HCT116 (cell line): ENCODE data around the gene CACNG1. TPM values are rescaled to one million over a fixed set of nuclear protein-coding genes. Genes with fewer than 3 reads are reported as not detected.

ENCODE experiments used
- ATAC-seq: fragments of 200-7000 bp; cut with Tn5 transposase; 2 replicates; pipeline ENCODE4 v1.9.1; 2020; ENCODE audit warnings: mild to moderate bottlenecking, moderate library complexity
- BruUV-seq: library from RNA; stranded (reverse); fragments of 400-500 nt; replicated peaks from 2 replicates; lab custom pipeline; 2021; lab: Mats Ljungman, UMichigan
- CTCF ChIA-PET: fragments of 300-600 bp; sonication (Branson Sonifier 250); formaldehyde crosslinking; loops from one replicate; lab custom pipeline; 2021; ENCODE audit warnings: antibody characterized with exemption; lab: Charles Lee
- POLR2A ChIA-PET: fragments of 300-600, 350-600 bp; sonication (Branson Sonifier 250); formaldehyde crosslinking; loops from one replicate; lab custom pipeline; 2021; ENCODE audit warnings: antibody characterized with exemption; lab: Charles Lee
- RAD21 ChIA-PET, 2 experiments: fragments of 300-600 bp; sonication (Branson Sonifier 250); formaldehyde crosslinking; loops; one replicate each; lab custom pipeline; 2023; ENCODE audit warnings: low total read pairs in 2 of 2; ENCODE audit not compliant: uncharacterized antibody in 2 of 2, unreplicated experiment in 2 of 2, low non-redundant PET in 1 of 2; lab: Charles Lee
- DNase-seq: peaks from one replicate; pipeline ENCODE4 v3.0.0-alpha.2; 2010; ENCODE audit warnings: low read depth, low spot score
- H2AFZ ChIP-seq: fragments of 200-600 bp; shearing (Covaris generic), sonication (generic); 2 replicates; pipeline ENCODE4 v1.6.1; 2017; ENCODE audit warnings: low read depth, mixed run types, mixed read lengths, antibody characterized with exemption, low read length; ENCODE audit not compliant: poor library complexity, severe bottlenecking
- H3K27ac ChIP-seq: 2 replicates; pipeline ENCODE4 v1.5.1; 2012; ENCODE audit warnings: low read depth, low read length
- H3K27me3 ChIP-seq: fragments of 200-600 bp; sonication (generic); 2 replicates; pipeline ENCODE4 v1.6.1; 2016; ENCODE audit warnings: mixed run types, low read length, mixed read lengths; ENCODE audit not compliant: insufficient read depth
- H3K36me3 ChIP-seq, 2 experiments: fragments of 200-500 bp in 1 of 2; fragments of 200-600 bp in 1 of 2; sonication (Bioruptor generic) in 1 of 2; sonication (generic) in 1 of 2; 2 replicates each; pipeline versions ENCODE4 v1.5.1 to v1.6.1; 2014 to 2016; ENCODE audit warnings: low read length in 2 of 2, inconsistent platforms in 1 of 2, mixed read lengths in 1 of 2, mixed run types in 1 of 2; ENCODE audit not compliant: insufficient read depth in 2 of 2, control insufficient read depth in 1 of 2
- H3K4me1 ChIP-seq, 2 experiments: fragments of 200-600 bp in 1 of 2; sonication (generic) in 1 of 2; 2 replicates each; pipeline versions ENCODE4 v1.5.1 to v1.6.1; 2012 to 2017; ENCODE audit warnings: low read length in 2 of 2, inconsistent platforms in 1 of 2, mild to moderate bottlenecking in 1 of 2, mixed read lengths in 1 of 2, mixed run types in 1 of 2, moderate library complexity in 1 of 2; ENCODE audit not compliant: insufficient read depth in 2 of 2, control insufficient read depth in 1 of 2
- H3K4me2 ChIP-seq: fragments of 200-600 bp; sonication (generic); 2 replicates; pipeline ENCODE4 v1.6.1; 2017; ENCODE audit warnings: mixed run types, low read length, mixed read lengths
- H3K4me3 ChIP-seq, 2 experiments: fragments of 200-600 bp in 1 of 2; sonication (generic) in 1 of 2; replicated peaks in 1 of 2; 2 replicates each; pipeline ENCODE4 v1.5.1; 2011 to 2016; ENCODE audit warnings: low read length in 2 of 2, control low read depth in 1 of 2, low read depth in 1 of 2, mild to moderate bottlenecking in 1 of 2, mixed read lengths in 1 of 2, mixed run types in 1 of 2
- H3K79me2 ChIP-seq: fragments of 200-600 bp; sonication (generic); 2 replicates; pipeline ENCODE4 v1.6.1; 2017; ENCODE audit warnings: mild to moderate bottlenecking, mixed run types, low read length, moderate library complexity, mixed read lengths; ENCODE audit not compliant: insufficient read depth
- H3K9ac ChIP-seq: fragments of 200-600 bp; sonication (generic); 2 replicates; pipeline ENCODE4 v1.6.1; 2016; ENCODE audit warnings: low read length, mixed read lengths
- H3K9me2 ChIP-seq: fragments of 200-600 bp; sonication (generic), shearing (Covaris generic); 2 replicates; pipeline ENCODE4 v1.6.1; 2017; ENCODE audit warnings: mixed run types, mild to moderate bottlenecking, moderate library complexity; ENCODE audit not compliant: insufficient read depth
- H3K9me3 ChIP-seq, 2 experiments: fragments of 200-500 bp in 1 of 2; fragments of 200-600 bp in 1 of 2; sonication (Bioruptor generic) in 1 of 2; sonication (generic) in 1 of 2; 2 replicates each; pipeline ENCODE4 v1.6.1; 2014 to 2017; ENCODE audit warnings: low read length in 2 of 2, mixed read lengths in 2 of 2, inconsistent platforms in 1 of 2, low read depth in 1 of 2, mild to moderate bottlenecking in 1 of 2, mixed run types in 1 of 2, moderate library complexity in 1 of 2; ENCODE audit not compliant: control insufficient read depth in 1 of 2, insufficient read depth in 1 of 2
- H4K20me1 ChIP-seq: fragments of 200-600 bp; sonication (generic), shearing (Covaris generic); 2 replicates; pipeline ENCODE4 v1.6.1; 2017; ENCODE audit warnings: mixed run types, mild to moderate bottlenecking, moderate library complexity; ENCODE audit not compliant: insufficient read depth
- CBX3 ChIP-seq: IDR thresholded peaks from 2 replicates; pipeline ENCODE4 v1.6.1; 2012; ENCODE audit warnings: low read depth
- CEBPB ChIP-seq: IDR thresholded peaks from 2 replicates; pipeline ENCODE4 v1.6.1; 2012; ENCODE audit warnings: low read depth
- EGR1 ChIP-seq: IDR thresholded peaks from 2 replicates; pipeline ENCODE4 v1.6.1; 2012; ENCODE audit warnings: low read depth
- EZH2phosphoT487 ChIP-seq: fragments of 200-600 bp; IDR thresholded peaks from 2 replicates; pipeline ENCODE4 v1.6.1; 2018; ENCODE audit warnings: antibody characterized with exemption, borderline replicate concordance
- FOSL1 ChIP-seq: IDR thresholded peaks from 2 replicates; pipeline ENCODE4 v1.6.1; 2012; ENCODE audit warnings: low read depth
- POLR2A ChIP-seq: IDR thresholded peaks from 2 replicates; pipeline ENCODE4 v1.7.0; 2011; ENCODE audit warnings: borderline replicate concordance; ENCODE audit not compliant: insufficient read depth, insufficient read length; ENCODE audit errors: extremely low read depth
- RAD21 ChIP-seq: IDR thresholded peaks from 2 replicates; pipeline ENCODE4 v1.6.1; 2012; ENCODE audit warnings: low read depth, mild to moderate bottlenecking
- SP1 ChIP-seq: IDR thresholded peaks from 2 replicates; pipeline ENCODE4 v1.6.1; 2012; ENCODE audit warnings: low read depth
- SRF ChIP-seq: IDR thresholded peaks from 2 replicates; pipeline ENCODE4 v1.6.1; 2012; ENCODE audit warnings: low read depth
- TCF7L2 ChIP-seq: IDR thresholded peaks from 2 replicates; pipeline ENCODE4 v1.7.0; 2011; ENCODE audit warnings: borderline replicate concordance, inconsistent platforms; ENCODE audit not compliant: insufficient read depth, insufficient read length; ENCODE audit errors: extremely low read depth
- ZFX ChIP-seq: fragments of 450-650 bp; IDR thresholded peaks from 2 replicates; pipeline ENCODE4 v1.6.1; 2017
- ZNF274 ChIP-seq: fragments of 200-500 bp; sonication (Bioruptor generic); IDR thresholded peaks from 2 replicates; pipeline ENCODE4 v1.6.1; 2014; ENCODE audit warnings: mild to moderate bottlenecking, low read depth, low read length, inconsistent platforms
- intact Hi-C: fragments of 100-400 bp; cut with micrococcal nuclease; formaldehyde crosslinking; loops from 2 replicates; pipeline ENCODE4 v1.10.0; 2022
- total RNA-seq: library from RNA; stranded (reverse); gene quantifications from one replicate; pipeline ENCODE4 v1.2.1, GENCODE V29; 2021; ENCODE audit not compliant: unreplicated experiment
- TF ChIP-seq, protein P1 (sequence below): IDR thresholded peaks from 2 replicates; pipeline ENCODE4 v1.6.1; 2012
- TF ChIP-seq, protein P2 (sequence below): IDR thresholded peaks from 2 replicates; pipeline ENCODE4 v1.6.1; 2012; ENCODE audit warnings: low read depth
- TF ChIP-seq, protein P3 (sequence below): IDR thresholded peaks from 2 replicates; pipeline ENCODE4 v1.6.1; 2012

The CACNG1 gene
- total RNA-seq, 1 experiment from 2014 or later, result not detected

DNA sequence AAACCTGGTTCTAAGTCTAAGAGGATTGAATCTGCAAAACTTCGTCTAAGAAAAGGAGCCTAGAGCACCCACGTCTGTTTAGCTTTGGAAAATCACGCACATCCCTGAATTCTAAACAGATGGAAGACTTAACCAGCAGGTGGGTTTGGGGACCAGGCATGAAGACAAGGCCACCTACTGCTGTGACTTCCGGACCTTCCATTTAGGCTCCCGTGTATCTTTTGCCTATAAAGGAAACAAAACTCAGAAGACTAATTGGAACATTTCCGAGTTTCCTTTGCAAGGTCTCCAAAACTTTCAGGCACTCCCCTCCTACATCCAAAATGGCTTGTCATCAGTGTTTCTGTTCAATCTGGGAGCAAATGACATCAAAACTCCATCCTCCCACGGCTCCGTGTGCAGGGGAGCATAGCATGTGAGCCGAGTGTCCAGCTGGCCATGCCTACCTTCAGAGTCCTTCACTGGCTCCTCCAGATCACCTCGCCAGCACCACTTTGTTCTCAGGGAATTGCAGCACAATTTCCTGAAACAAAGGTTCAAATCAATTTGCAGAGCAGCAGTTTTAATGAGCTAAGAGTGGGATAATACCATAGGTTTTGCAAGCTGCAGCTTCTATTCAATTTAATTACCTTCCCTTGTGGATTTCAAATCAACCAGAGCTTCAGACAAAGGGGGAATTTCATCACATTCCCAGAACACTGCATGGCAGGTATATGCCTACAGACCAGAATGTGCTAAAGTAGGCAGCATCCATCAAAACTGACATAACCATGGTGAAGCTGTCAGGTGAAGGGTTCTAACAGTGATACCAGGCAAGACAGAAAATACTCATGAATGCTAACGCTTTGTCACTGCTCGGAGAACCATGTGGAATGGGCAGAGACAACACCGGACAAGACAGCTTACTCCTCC is 23.5 kb downstream of the CACNG1 start:
- no peaks in the 10 kb centered on the region for H4K20me1 ChIP-seq
- no peak overlapping the region for H3K4me2 ChIP-seq
- DNase-seq, result no peak
- CTCF ChIA-PET, result interaction anchor here (0.6 kb wide), 1 partner anchor 33 kb away, joined by 3 read pairs; no protein-coding TSS in a partner anchor
- no peak for ATAC-seq
- POLR2A ChIA-PET, result no interaction called here
- intact Hi-C loops, result no loop called here
- H3K79me2 ChIP-seq, result no peaks in the 10 kb centered on the region
- BruUV-seq, result no TSS peak
- no peak overlapping the region for H3K27ac ChIP-seq
- no peaks in the 10 kb centered on the region for H3K27me3 ChIP-seq
- H2AFZ ChIP-seq, result no peak overlapping the region
- H3K9me2 ChIP-seq, result no peaks in the 10 kb centered on the region
- RAD21 ChIA-PET, result interaction anchor here in 1 of 2 experiments (0.6 kb wide), 1 partner anchor 141 kb away, joined by 3 read pairs; no protein-coding TSS in a partner anchor
- no peaks in the 10 kb centered on the region for H3K9me3 ChIP-seq
- no peaks in the 10 kb centered on the region for H3K4me1 ChIP-seq
- TF ChIP-seq EGR1, result no peak
- TF ChIP-seq, protein P1, sequence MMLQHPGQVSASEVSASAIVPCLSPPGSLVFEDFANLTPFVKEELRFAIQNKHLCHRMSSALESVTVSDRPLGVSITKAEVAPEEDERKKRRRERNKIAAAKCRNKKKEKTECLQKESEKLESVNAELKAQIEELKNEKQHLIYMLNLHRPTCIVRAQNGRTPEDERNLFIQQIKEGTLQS, result no peak
- no peak overlapping the region for H3K9ac ChIP-seq
- no peak overlapping the region for H3K4me3 ChIP-seq
- no peaks in the 10 kb centered on the region for H3K36me3 ChIP-seq

DNA sequence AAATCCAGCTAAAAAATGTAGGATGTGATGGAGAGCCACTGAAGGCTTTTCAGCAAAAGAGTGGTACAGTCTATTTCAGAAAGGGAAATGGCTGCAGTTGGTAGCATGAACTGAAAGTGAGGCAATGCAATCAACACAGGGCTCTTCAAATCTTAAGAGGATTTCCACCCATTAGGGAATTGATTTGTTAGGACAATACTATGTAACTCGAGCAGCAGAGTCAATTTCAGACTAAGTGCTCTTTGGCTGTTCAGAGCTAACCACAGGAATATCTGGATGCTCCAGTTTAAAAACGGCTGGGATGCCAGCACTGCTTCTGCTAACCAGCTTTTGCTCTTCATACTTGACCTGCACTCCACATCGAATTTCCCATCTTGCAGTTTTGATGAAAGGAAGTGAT is 24.6 kb downstream of the CACNG1 start:
- no peak for ATAC-seq
- no TSS peak for BruUV-seq
- CTCF ChIA-PET, result no interaction called here
- no peak overlapping the region for H3K9ac ChIP-seq
- H3K27ac ChIP-seq, result no peak overlapping the region
- no peak overlapping the region for H3K4me3 ChIP-seq
- no peaks in the 10 kb centered on the region for H3K36me3 ChIP-seq
- TF ChIP-seq CBX3 (no peak), POLR2A (no peak), CEBPB (no peak), RAD21 (no peak), SP1 (no peak), ZFX (no peak), SRF (no peak), EZH2phosphoT487 (no peak), TCF7L2 (no peak), ZNF274 (no peak), FOSL1 (no peak)
- TF ChIP-seq, protein P2, sequence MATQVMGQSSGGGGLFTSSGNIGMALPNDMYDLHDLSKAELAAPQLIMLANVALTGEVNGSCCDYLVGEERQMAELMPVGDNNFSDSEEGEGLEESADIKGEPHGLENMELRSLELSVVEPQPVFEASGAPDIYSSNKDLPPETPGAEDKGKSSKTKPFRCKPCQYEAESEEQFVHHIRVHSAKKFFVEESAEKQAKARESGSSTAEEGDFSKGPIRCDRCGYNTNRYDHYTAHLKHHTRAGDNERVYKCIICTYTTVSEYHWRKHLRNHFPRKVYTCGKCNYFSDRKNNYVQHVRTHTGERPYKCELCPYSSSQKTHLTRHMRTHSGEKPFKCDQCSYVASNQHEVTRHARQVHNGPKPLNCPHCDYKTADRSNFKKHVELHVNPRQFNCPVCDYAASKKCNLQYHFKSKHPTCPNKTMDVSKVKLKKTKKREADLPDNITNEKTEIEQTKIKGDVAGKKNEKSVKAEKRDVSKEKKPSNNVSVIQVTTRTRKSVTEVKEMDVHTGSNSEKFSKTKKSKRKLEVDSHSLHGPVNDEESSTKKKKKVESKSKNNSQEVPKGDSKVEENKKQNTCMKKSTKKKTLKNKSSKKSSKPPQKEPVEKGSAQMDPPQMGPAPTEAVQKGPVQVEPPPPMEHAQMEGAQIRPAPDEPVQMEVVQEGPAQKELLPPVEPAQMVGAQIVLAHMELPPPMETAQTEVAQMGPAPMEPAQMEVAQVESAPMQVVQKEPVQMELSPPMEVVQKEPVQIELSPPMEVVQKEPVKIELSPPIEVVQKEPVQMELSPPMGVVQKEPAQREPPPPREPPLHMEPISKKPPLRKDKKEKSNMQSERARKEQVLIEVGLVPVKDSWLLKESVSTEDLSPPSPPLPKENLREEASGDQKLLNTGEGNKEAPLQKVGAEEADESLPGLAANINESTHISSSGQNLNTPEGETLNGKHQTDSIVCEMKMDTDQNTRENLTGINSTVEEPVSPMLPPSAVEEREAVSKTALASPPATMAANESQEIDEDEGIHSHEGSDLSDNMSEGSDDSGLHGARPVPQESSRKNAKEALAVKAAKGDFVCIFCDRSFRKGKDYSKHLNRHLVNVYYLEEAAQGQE, result no peak
- TF ChIP-seq, protein P3, sequence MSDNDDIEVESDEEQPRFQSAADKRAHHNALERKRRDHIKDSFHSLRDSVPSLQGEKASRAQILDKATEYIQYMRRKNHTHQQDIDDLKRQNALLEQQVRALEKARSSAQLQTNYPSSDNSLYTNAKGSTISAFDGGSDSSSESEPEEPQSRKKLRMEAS, result no peak
- TF ChIP-seq, all 23 proteins: peak for 0
- H2AFZ ChIP-seq, result no peak overlapping the region
- no peaks in the 10 kb centered on the region for H3K4me1 ChIP-seq
- POLR2A ChIA-PET, result no interaction called here
- no peaks in the 10 kb centered on the region for H4K20me1 ChIP-seq
- H3K27me3 ChIP-seq, result no peaks in the 10 kb centered on the region
- no peaks in the 10 kb centered on the region for H3K9me3 ChIP-seq
- no peak overlapping the region for H3K4me2 ChIP-seq
- intact Hi-C loops, result no loop called here
- H3K79me2 ChIP-seq, result no peaks in the 10 kb centered on the region
- RAD21 ChIA-PET, result no interaction called here
- H3K9me2 ChIP-seq, result no peaks in the 10 kb centered on the region
- DNase-seq, result no peak
